ENCODE data around the gene NEK9.

GRCh38 chr14:75053396-75054291, 73.2 kb downstream of the NEK9 start:
- no peak for TF ChIP-seq SIN3A (IDR thresholded peaks at IDR 0.05; ENCODE audit: borderline replicate concordance, insufficient read depth, low read length)
- TF ChIP-seq POLR2AphosphoS5 (IDR thresholded peaks at IDR 0.05; ENCODE audit: low read depth, low read length) = no peak
